DMS153 (cell line): ENCODE measurements around the gene SRP19.
"Not testable (repeated sequence)": the region's sequence is repeated elsewhere in the genome, so short reads cannot be mapped to it uniquely, and the experiment has no call there.

Experiments used
- DNase-seq: peaks from one replicate; lab custom pipeline; 2025; lab: John Stamatoyannopoulos, UW

SRP19 gene

DNA sequence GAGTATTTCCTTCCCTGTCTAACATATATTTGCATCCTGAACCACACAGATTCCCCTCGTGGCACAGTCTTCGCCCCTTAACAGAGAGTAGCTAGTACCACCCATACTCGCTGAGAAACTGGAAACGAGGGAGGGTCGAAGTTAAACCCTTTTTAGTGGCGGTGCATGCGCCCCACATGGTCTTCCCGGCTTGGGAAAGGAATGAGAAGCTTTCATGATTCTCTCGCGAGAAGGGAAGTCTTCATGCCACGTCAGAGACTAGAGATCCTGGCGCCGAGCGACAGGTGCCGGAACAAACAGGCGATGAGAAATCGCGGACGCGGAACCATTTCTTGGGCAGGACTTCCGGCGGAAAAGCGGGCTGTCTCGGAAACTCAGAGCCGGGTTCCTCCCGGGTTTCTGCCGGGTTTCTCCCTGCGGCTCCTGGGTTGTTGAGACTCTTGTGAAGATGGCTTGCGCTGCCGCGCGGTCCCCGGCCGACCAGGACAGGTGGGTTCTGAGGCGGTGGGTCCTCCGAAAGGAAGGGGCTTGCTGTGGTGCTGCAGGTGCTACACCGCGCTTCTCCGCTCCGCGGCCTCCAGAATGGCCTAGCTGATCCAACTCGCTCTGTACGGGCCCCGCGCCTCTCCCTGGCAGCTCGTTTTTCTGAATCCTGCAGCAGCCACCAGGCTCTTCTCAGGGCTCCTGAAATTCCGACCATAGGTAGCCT lies at the start of gene SRP19:
Gene SRP19, plus strand, starts transcription at position 359 of the 709 bp plus-strand sequence. Its CDS starts 90 bp downstream, at position 449.
- peak; percentile 73 for DNase-seq

DNA sequence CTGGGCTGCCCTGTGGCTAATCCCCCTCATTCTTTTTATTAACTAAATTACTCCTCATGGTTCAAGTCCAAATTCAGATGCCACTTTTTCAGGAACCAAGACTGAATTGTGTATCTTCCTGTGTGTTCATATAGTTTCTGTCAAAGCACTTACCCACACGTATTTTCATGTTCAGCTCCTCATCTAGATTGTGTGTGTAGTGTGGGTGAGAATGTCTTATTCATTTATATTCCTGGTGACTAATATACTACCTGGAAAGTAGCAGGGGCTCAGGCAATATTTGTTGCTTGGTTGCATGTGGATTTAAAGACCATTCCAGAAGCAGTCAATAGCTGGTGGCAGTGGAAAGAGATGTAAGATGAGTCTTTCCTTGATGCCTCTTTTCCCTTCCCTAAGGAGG lies 48.5 kb upstream of the SRP19 start:
- no peak for DNase-seq

DNA sequence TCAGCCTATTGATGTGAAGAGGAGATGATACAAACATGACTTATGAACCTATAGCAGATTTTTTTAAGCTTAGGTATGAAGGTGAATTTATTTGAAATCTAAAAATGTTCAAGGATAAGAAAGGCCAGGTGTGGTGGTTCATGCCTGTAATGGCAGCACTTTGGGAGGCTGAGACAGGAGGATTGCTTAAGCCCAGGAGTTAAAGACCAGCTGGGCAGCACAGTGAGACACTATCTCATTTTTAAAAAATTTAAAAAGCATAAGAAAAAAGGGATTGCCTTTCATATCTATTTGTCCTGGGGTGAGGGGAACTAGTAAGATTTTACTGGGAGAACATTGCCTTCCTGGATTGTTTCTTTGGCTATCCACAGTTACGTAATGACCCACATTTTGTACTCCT lies 40.8 kb upstream of the SRP19 start:
- no peak for DNase-seq

- no peak for DNase-seq
Measured at GRCh38 chr5:112822456-112822855, 38.6 kb upstream of the SRP19 start.

GRCh38 chr5:112823181-112823580 lies 37.9 kb upstream of the SRP19 start:
- DNase-seq: no peak

- no peak for DNase-seq
Measured at GRCh38 chr5:112823656-112824055, 37.4 kb upstream of the SRP19 start.

DNA sequence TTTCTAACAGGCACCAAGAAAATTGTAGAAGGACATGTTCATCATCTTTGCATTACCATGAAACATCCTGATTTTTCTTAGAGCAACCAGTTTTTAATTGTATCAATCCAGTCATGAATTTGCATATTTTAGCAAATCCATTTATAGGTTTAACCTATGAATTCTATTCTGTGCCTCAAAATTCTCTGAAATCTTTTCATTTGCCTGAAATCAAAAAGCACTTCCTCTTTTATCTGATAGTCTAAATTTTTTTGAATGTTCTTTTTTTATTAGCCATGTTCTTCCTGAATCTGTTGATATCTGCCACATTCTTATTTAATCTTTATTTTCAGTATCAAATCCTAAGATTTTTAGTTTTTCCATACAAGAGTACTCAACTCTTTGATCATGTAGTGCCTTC lies 36.9 kb upstream of the SRP19 start:
- DNase-seq: no peak

GRCh38 chr5:112830378-112830777 lies 30.7 kb upstream of the SRP19 start:
- DNase-seq: no peak

DNA sequence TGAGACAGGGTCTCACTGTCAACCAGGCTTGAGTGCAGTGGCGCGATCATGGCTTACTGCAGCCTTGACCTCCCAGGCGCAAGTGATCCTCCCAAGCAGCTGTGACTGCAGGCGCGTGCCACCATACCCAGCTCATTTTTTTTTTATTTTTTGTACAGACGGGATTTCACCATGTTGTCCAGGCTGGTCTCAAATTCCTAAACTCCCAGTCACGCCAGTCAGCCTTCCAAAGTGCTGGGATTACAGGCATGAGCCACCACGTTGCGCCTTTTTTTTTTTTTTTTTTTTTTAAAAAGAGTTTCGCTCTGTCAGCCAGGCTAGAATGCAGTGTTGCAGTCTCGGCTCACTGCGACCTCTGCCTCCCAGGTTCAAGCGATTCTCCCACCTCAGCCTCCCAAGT lies 27.1 kb upstream of the SRP19 start:
- DNase-seq: no peak

DNA sequence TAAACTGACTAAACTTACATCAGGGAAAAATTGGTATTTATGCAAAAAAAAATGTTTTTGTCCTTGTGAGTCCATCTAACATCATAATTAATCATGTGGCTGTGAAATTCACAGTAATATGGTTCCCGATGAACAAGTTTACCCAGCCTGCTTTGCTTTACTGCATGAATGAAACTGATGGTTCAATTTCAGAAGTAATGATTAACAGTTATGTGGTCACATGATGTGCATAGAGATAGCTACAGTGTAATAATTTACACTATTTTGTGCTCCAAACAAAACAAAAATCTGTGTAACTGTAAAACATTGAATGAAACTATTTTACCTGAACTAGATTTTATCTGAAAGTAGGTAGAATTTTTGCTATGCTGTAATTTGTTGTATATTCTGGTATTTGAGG lies 16.6 kb upstream of the SRP19 start:
- no peak for DNase-seq

DNA sequence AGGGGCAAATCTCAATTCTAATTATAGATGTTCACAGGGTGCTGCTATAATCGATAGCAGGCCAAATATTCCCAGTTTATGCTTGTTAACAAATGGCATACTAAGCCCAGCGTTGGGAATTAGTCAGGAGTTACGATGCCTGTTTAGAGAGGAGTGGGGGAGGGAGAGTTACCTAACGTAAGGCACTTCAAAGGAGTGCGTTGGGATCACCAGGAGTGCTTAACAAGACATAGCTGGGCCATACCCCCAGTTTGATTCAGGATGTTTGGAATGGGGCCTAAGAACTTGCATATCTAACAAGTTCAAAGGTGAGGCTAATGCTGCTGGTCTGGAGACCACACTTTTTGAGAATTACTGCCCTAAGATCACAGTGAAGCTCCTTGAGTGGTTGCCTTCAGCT lies 14.5 kb upstream of the SRP19 start:
- no peak for DNase-seq

DNA sequence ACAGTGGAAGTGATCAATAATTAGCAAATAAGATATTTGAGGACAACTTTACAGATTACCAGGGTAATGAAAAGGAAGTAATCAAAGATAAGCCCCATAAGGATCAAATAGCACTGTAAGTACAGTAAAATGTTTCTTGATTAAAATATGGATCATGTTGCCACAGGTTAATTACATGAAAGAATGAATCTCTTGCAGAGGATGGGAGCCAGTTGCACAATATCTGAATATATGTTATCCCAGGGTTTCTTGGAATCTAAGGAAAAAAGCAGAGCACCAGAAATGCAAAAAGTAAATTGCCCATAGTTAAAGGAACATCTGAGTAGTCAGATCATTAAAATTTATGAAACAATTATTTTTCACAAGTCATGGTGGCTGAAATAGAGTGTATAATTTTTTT lies 13.8 kb upstream of the SRP19 start:
- DNase-seq: no peak

- DNase-seq: peak; percentile 35
Measured at GRCh38 chr5:112848116-112848811, 12.8 kb upstream of the SRP19 start.

GRCh38 chr5:112849912-112850311 lies 11.2 kb upstream of the SRP19 start:
- DNase-seq: no peak

- no peak for DNase-seq
Measured at GRCh38 chr5:112854651-112855050, 6.4 kb upstream of the SRP19 start.

DNA sequence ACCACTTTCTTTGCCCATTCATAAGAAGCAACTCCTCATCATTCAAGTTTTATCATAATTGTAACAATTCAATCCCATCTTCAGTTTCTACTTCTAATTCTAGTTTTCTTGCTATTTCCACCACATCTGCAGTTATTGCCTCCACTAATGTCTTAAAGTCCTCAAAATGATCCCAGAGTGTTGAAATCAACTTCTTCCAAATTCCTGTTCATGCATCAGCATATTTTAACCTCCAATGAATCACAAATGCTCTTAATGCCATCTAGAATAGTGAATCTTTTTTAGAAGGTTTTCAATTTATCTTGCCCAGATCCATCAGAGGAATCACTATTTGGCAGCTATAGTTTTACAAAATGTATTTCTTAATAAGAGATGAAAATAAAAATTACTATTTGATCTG lies 3.2 kb upstream of the SRP19 start:
- DNase-seq: no peak

- DNase-seq: not testable (repeated sequence)
Measured at GRCh38 chr5:112860571-112860928, 537 bp upstream of the SRP19 start.

DNA sequence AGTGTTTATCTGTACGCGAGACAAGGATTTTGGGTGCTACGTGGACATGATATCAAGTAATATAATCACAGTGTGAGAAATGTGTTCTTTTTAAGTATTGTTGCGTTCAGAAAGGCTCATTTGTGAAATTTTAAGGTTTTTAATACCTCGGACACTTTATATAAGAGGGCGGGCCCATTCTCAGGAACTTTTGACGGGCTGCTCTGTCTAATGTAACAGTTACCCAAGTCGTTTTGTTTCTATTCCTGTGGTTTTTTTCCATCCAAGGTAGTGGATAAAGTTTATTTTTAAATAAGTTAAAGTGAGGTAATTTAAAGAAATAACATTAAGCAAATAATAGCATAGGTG lies 525 bp downstream of the SRP19 start:
- DNase-seq: no peak

DNA sequence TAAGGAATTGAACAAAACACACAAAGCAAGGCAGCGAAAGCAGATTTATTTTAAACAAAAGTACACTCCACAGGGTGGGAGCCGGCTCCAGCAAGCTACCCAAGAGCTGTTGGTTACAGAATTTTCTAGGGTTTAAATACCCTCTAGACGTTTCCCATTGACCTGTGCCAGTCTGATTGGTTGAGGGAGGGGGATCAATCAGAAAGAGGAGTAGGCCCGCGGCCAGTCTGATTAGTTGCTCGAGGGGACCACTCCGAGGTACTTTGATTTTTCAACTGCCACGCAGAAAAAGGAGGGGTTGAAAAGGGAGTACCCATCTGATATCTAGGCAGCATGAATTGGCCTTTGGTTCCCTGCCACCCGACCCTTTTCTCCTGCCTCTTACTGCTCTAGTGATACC lies 998 bp downstream of the SRP19 start:
- no peak for DNase-seq

DNA sequence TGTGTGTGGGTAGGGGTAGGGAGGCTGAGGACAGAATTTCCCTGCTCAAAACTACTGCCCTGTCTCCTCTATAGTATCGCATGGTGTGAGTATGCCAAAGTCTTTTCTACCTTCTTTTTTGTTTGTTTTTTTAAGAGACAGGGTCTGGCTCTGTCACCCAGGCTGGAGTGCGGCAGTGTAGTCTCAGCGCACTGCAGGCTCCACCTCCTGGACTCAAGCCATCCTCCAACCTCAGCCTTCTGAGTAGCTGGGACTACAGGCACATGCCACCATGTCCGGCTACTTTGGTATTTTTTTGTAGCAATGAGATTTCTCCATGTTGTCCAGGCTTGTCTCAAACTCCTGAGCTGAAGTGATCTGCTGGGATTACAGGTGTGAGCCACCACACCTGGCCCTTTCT lies 2.5 kb downstream of the SRP19 start:
- DNase-seq: no peak

DNA sequence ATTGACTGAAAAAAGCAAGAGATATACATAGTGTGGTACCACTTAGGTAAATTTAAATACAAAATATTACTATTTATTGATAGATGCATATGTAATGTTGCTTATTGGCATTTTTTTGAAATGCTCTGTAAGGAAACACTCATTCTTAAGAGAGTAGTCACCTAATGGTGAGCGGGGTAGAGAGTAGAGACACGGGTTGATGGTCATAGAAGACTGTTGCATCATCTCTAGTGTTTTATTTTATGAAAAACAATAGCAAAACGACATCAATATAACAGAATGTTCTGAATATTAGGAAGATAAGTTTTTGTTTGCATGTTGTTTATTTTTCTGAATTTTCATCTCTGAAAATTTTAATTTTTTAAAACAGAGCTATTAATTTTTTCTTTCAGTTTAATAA lies 4.0 kb downstream of the SRP19 start:
- no peak for DNase-seq

DNA sequence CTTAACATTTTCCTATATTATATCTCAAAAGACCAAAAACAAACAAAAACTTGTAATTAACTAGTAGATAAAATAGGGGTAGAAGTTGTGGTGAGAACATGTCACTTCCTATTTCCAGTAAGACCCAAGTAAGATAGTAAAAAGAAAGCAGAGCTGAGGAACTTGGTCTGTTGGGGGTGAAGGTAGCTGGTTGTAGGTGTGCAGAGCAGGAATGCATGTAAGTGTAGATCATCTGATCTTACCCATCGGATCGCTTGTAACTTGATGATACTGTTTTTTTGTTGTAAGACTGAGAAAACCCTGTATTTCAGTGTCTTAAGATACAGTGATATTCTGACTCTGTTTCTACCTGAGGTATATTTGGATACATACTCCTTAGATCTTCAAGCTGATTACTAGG lies 5.7 kb downstream of the SRP19 start:
- DNase-seq: no peak

DNA sequence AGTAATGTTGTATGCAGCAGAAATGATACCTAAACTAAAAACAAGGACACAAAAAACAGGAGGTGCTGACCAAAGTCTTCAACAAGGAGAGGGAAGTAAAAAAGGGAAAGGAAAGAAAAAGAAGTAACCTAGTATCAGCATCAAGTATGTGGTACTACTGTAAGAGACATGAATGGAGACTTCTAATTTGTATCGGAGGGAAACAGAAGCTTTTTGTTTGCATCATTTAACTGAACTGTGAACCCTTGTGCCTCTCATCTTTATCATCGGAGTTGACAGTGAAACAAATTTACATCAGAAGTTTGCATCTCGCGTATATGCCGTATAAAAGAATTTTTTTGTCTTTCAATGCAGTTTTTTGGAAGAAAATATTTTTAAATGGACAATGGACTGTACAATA lies 6.3 kb downstream of the SRP19 start:
- no peak for DNase-seq

DNA sequence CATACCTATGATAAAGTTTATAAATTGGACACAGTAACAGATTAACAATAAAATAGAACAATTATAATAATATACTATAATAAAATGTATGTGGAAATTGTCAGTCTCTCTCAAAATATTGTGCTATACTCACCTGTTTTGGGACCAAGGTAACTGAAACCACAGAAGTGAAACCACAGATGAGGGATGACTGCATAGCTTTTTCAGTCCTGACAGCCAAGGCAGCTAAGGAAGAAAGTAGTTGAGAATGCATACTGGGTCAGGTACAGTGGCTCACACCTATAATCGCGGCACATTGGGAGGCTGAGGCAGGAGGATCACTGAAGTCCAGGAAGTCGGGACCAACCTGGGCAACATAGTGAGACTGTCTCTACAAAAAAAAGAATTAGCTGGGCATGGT lies 8.9 kb downstream of the SRP19 start:
- no peak for DNase-seq
